ENCODE measurements around the gene MTERF4.

Gene MTERF4

DNA sequence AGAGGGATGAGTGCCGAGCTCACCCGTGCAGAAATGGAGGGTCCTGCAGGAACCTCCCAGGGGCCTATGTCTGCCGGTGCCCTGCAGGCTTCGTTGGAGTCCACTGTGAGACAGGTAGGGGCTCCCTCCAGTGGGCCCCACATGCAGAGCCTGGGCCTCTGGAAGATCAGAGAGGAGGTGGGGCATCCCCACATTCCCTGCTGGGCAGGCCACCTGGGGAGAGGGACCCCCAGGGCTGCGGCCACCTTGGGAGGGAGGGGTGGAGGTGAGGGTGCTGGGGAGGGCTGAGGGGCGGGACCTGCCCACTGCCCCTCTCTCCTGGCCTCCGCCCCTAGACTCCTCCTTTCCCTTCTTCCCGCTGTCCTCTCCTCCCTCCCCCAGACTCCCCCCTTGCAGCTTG lies 38.5 kb downstream of the MTERF4 start:
- DNase-seq: peak in 2 of 10 donors; percentile 60 to 82
- intact Hi-C loops (cut with DNase I): no loop called here

GRCh38 chr2:241063093-241063551 lies 39.0 kb downstream of the MTERF4 start:
- intact Hi-C loops (cut with DNase I): no loop called here
- peak in 2 of 10 donors; percentile 60 to 80 for DNase-seq

GRCh38 chr2:241062389-241063092 lies 39.5 kb downstream of the MTERF4 start:
- DNase-seq: peak in 2 of 10 donors; percentile 62 to 83
- intact Hi-C loops (cut with DNase I): no loop called here

GRCh38 chr2:241061275-241061674 lies 40.8 kb downstream of the MTERF4 start:
- intact Hi-C loops (cut with DNase I): no loop called here
- peak in 3 of 10 donors; percentile 7 to 43 (median 10) for DNase-seq

DNA sequence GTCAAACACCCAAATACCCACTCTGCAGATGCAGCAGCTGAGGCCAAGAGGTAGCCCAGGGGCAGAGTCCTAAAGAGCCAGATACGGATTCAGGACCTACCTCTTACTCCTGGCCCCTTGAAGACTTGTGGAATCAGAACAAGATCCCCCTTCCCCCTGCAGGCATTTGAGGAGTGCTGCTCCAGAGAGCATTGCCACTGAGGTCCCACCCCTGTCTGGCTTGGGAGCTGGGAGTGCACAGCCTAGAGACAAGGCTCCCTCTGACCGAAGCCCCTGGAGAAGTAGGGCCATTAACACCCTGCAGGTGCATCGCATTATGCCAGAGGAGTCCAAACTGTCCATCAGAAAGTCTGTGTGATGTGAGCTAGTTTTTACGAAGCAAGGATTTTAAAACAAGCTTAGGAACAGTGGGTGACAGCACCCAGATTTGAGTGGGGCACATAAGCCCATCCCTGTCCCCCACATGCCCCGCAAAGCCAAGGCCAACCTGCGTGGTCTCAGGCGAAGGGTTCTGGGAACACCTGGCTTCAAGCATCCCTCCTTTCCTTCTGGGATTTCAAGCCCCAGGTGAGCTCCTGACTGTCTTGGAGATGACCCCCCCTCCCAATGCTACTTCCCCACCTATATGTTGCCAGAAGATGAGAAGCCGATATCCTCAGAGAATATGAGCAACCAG lies 48.4 kb downstream of the MTERF4 start:
- DNase-seq: peak in 1 of 10 donors; percentile 41
- intact Hi-C loops (cut with DNase I): no loop called here

DNA sequence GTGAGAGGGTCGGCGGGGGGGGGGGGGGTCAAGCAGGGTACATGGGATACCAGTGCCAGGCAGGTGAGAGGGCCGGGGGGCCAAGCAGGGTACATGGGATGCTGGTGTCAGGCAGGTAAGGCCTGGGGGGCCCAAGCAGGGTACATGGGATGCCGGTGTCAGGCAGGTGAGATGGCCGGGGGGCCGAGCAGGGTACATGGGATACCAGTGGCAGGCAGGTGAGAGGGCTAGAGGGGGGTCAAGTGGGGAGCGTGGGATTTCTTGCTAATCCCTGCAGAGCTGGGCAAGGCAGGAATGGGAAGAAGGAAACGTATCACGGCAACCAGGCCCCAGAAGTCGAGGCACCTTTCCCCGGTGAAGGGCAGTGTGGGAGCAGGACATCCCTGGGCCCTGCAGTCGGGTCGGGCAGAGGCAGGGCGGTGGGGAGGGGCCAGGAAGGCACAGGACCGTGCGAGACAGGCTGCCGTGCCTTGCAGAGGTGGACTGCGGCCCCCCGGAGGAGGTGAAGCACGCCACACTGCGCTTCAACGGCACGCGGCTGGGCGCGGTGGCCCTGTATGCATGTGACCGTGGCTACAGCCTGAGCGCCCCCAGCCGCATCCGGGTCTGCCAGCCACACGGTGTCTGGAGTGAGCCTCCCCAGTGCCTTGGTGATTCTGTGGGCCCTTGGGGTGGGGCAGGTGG lies 49.3 kb downstream of the MTERF4 start:
- intact Hi-C loops (cut with DNase I): no loop called here
- peak in 2 of 10 donors; percentile 59 to 67 for DNase-seq

GRCh38 chr2:241051578-241052487 lies 50.3 kb downstream of the MTERF4 start:
- intact Hi-C loops (cut with DNase I): no loop called here
- DNase-seq: peak in 2 of 10 donors; percentile 75 to 82

- peak in 1 of 10 donors; percentile 59 for DNase-seq
- intact Hi-C loops (cut with DNase I): no loop called here
Observed at GRCh38 chr2:241050624-241051577, 51.2 kb downstream of the MTERF4 start.

DNA sequence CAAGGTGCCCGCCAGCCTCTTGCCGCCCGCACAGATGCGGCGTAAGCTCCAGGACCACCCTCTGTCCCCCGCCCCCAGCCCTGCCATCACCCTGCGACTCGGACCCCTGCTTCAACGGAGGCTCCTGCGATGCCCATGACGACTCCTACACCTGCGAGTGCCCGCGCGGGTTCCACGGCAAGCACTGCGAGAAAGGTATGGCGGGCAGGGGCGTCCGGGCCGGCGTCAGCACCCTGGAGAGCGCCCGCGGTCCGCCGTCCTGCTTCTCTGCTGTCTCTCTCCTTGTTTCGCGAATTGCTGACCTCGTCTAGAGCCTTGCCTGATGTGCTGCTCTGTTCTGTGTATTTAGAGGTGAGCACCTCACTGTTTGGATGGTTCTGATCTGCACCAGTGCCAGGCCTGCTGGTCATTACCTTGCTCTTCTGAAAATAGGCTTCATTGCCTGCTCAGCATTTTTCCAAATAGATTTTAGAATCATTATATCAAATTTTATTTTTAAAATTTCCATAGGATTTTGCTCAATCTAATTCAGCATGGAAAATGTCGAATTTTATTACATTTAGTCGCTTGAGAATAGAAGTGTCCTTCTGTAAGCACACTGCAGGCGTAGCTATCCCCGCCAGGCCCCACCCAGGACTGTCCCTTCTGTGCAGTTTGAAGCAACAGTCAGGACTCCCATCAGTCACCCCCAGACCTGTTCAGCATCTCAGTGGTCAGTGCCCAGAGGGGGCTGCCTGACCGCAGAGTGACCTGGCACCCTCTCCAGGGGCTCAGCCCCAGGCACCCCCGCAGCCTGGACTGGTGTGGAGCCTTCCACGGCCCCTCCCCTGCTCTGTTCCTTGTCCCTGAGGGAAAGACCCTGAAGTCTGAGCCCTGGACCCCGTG lies 52.1 kb downstream of the MTERF4 start:
- intact Hi-C loops (cut with DNase I): no loop called here
- peak in 3 of 10 donors; percentile 22 to 67 (median 22) for DNase-seq

DNA sequence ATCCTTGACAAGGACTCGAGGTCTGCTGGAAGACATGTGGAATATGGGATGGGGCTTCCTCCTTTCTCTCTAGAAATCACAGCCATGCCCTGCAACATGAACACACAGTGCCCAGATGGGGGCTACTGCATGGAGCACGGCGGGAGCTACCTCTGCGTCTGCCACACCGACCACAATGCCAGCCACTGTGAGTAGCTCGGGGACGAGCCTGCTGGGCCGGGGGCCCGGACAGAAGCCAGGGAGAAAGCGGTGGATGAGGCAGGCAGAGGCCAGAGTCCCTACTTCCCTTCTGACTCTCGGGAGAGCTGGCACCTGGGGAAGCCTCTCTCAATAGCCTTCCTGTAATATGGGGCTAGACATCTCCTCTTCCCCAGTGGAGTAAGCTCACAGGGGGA lies 53.1 kb downstream of the MTERF4 start:
- DNase-seq: peak in 2 of 10 donors; percentile 41 to 54
- intact Hi-C loops (cut with DNase I): no loop called here

- intact Hi-C loops (cut with DNase I): no loop called here
- DNase-seq: peak in 2 of 10 donors; percentile 57 to 67
Observed at GRCh38 chr2:241048149-241048948, 53.7 kb downstream of the MTERF4 start.

- DNase-seq: no peak
- intact Hi-C loops (cut with DNase I): no loop called here
Observed at GRCh38 chr2:241047253-241048010, 54.7 kb downstream of the MTERF4 start.

All from posterior cingulate gyrus (tissue), 11 donors.